ENCODE measurements around the gene LRRFIP1. TPM values are rescaled to one million over a fixed set of nuclear protein-coding genes. Genes with fewer than 3 reads are reported as not detected.
"Not testable (repeated sequence)": the region's sequence is repeated elsewhere in the genome, so short reads cannot be mapped to it uniquely, and the experiment has no call there.

The LRRFIP1 gene
- total RNA-seq, 1 donor from 2014 or later, result 33.6 TPM

DNA sequence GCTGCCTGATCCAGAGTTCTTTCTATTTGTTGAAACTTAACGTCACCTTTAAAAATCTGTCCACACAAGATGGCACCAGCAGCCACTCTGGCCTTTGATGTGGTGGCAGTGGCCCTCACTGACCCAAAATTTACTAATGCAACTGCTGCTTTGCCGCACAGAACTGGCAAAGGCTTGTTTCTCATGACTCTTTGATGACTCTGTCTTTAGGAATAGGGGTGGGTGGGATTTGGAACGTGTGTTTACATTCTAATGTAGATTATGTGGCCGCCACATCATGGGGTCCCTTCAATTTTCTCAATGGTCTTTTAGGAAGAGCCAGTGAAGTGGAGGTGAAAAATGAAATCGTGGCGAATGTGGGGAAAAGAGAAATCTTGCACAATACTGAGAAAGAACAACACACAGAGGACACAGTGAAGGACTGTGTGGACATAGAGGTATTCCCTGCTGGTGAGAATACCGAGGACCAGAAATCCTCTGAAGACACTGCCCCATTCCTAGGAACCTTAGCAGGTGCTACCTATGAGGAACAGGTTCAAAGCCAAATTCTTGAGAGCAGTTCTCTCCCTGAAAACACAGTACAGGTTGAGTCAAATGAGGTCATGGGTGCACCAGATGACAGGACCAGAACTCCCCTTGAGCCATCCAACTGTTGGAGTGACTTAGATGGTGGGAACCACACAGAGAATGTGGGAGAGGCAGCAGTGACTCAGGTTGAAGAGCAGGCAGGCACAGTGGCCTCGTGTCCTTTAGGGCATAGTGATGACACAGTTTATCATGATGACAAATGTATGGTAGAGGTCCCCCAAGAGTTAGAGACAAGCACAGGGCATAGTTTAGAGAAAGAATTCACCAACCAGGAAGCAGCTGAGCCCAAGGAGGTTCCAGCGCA lies 135.2 kb downstream of the LRRFIP1 start:
- ATAC-seq; DNase-seq (ENCODE audit: low spot score): not testable (repeated sequence)

DNA sequence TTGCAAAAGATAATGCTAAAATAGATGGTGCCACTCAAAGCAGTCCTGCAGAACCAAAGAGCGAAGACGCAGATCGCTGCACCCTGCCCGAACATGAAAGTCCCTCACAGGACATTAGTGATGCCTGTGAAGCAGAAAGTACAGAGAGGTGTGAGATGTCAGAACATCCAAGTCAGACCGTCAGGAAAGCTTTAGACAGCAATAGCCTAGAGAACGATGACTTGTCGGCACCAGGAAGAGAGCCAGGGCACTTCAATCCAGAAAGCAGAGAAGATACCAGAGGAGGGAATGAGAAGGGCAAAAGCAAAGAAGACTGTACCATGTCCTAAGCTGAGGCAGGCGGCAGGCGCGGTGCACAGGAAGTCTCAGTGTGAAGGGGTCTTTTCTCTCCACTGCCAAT lies 136.4 kb downstream of the LRRFIP1 start:
- no peak for DNase-seq (ENCODE audit: low spot score)
- ATAC-seq, result no peak

DNA sequence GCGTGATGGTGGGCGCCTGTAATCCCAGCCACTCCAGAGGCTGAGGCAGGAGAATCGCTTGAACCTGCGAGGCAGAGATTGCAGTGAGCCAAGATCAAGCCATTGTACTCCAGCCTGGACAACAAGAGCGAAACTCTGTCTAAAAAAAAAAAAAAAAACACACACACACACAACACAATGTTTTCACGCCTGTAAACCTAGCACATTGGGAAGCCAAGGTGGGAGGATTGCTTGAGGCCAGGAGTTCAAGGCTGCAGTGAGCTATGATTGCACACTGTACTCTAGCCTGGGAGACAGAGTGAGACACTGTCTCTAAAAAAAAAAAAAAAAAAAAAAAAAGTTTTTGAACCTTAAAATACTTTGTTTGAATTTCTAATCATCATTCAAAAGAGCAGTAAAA lies 137.7 kb downstream of the LRRFIP1 start:
- ATAC-seq; DNase-seq (ENCODE audit: low spot score): not testable (repeated sequence)

DNA sequence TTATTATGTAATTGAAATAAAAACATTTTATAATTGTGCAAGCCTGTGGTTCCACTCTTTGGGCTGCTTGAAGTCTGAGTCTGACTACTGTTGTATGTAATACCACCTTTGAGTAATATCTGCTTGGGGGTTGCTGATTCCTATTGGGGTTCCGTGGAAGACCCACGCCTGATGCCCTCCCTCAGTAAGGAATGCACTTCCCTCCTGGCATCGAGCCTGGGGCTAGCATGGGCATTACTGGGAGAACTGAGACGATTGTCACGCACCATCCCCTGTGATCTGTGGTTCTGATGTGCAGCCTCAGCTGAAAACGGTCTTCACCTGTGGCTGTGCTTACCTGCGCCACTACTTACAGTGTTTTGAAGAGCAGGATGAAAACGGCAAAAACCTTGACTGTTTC lies 138.5 kb downstream of the LRRFIP1 start:
- no peak for ATAC-seq
- DNase-seq (ENCODE audit: low spot score), result no peak

DNA sequence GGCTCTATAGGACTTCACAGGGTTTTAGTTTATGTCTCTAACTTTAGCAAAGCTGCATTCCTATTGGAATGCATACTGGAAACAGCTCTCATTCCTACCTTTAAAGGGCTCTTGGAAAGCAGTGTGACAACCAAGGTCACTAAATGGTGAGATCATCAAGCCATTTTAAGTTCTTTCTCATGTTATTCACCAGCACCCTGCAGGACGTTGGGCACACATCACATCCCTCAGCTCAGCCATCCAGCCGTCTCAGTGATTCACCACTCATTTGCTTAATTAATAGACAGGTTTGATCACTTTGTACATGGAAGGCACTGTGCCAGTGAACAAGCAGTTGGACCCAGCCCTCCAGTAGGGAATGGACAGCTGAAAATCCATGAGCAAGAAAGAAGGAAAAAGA lies 139.0 kb downstream of the LRRFIP1 start:
- DNase-seq (ENCODE audit: low spot score) (no peak), ATAC-seq (no peak)

DNA sequence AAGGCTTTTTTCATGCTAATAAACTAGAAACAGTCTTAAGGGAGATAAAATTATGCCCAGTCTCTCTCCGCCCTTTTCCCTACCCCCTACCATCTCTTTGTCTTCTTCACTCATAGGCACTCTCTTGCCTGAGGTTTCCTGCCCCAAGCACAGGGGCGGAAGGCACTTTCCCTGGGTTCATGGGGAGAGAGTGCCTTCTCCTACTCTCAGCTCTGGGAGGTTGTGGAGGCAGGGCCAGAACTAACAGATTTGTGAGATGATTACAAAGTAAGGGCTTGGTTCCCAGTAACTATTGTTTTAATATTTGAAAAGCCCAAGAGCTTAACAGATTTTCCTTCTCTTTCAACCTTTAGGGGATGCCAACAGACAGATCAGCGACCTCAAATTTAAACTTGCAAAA lies 145.1 kb downstream of the LRRFIP1 start:
- ATAC-seq (no peak), DNase-seq (ENCODE audit: low spot score) (no peak)

DNA sequence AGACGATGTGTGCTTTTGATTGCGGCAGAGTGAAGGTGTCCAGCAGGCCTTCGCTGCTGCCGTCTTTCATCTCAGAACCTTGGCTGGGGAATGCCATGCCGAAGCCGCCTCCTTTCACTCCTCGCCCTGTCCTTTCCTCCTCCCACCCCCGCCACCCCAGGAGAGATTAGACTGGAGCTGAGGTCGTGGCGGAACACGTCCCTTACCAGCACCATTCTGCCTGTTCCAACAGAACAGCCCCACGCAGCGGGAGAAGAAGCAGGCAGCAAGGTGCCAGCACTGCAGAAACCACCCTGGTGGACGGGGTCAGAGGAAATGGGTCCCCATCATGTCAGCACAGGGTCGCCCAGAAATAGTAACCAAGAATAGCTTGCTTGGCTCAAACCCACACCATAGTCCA lies 146.4 kb downstream of the LRRFIP1 start:
- ATAC-seq (no peak), DNase-seq (ENCODE audit: low spot score) (no peak)

DNA sequence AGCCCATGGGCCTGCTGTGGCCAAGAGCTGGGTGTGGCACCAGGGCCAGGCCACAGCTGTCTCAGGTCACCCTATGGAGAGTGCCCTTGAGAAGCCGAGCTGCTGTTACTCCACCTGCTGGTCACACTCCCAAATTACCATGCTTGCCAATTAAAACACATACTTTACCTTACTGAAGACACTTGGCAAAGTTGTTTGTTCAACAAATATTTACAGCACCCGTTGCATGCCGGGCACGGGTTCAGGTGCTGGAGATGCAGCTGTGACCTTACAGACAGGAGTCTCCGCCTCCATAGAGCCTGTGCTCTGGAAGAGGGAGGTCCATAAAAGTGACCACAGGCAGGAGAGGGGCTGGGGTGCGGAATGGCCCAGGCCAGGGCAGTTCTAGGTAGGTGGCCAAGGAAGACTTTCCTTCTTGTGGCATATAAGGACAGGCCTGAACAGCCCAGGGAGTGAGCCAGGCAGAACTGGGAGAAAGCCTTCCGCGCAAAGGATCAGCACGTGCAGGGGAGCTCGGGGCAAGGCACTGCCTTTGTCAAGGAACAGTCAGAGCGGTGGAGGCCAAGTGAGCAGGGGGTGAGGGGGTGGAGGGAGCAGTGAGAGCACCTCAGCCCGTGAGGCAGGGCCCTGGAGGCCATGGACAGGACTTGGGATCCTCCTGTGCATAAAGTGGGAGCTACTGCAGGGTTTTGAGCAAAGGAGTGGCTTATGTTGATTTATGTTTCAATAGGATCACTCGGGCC lies 147.6 kb downstream of the LRRFIP1 start:
- ATAC-seq, result peak; percentile 96
- peak; percentile 75 for DNase-seq (ENCODE audit: low spot score)

DNA sequence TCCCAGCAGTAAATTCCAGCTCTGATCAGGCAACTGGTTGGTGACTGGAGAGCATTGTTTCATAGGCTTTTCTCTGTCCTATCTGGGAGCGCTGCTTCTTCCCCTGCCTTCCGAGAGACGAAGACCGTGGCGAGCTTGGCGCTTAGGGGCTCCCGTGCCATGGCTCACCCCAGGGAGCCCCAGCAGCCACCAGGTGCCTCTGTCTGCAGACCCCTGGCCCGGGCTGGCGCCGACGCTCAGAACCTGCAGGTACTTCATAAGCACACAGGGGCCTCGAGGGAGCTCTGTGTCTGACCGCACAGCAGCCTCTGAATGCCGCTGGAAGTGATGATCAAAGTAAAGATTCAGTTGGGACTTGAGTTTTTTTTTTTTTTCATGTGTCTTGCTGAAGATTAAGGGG lies 152.1 kb downstream of the LRRFIP1 start:
- DNase-seq (ENCODE audit: low spot score), result no peak
- no peak for ATAC-seq

DNA sequence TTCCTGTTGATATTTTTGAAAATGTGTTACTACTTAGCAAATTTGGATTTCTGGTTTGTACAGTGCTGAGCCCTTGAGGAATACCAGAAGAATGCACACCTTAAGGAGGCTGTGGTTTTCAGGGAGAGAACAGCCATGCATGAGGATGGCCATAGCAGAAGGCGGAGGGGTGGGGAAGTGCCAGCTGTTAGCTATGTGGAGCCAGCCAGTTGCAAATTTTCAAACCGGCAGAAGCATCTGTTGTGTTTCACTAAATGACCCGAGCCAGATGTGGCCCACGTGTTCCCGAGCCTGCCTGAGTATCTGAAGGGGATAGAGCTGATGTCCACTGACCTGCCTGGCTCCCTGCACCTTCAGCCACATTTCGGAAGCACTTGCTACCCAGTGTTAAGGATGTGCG lies 154.8 kb downstream of the LRRFIP1 start:
- no peak for DNase-seq (ENCODE audit: low spot score)
- no peak for ATAC-seq

DNA sequence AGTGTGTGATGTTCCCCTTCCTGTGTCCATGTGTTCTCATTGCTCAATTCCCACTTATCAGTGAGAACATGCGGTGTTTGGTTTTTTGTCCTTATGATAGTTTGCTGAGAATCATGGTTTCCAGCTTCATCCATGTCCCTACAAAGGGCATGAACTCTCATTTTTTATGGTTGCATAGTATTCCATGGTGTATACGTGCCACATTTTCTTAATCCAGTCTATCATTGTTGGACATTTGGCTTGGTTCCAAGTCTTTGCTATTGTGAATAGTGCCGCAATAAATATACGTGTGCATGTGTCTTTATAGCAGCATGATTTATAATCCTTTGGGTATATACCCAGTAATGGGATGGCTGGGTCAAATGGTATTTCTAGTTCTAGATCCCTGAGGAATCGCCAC lies 156.3 kb downstream of the LRRFIP1 start:
- not testable (repeated sequence) for ATAC-seq; DNase-seq (ENCODE audit: low spot score)

DNA sequence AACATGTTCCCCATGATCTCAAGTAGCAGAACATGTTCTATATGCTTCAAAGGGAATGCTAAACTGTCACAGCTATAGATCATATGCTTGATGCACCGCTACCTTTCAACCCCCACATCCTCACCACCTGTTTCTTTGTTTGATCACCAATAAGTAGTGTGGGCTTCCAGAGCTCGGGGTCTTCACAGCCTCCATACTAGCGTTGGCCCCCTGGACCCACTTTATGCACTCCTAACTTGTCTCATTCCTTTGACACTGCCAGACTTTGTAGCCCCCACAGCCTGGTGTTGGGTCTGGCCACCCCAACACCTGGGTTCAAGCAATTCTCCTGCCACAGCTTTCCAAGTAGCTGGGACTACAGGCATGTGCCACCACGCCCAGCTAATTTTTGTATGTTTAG lies 159.5 kb downstream of the LRRFIP1 start:
- DNase-seq (ENCODE audit: low spot score) (no peak), ATAC-seq (no peak)

DNA sequence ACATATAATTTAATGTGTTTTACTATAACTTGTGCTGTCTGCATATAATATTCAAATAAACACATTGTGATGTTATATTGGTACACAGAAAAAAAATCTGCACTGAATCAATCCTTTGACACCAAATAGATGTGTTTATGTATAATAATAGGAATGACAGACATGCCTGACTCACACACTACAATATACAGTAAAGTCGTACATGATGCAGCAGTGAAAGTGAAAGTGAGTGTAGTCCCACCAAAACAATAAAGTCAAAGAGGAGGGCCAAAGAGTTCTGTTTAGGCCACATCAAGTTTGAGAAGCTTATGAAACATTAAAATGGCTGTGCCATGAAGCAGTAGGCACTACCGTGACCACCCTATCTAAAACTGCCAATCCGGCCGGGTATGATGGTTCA lies 163.0 kb downstream of the LRRFIP1 start:
- ATAC-seq (no peak), DNase-seq (ENCODE audit: low spot score) (no peak)

DNA sequence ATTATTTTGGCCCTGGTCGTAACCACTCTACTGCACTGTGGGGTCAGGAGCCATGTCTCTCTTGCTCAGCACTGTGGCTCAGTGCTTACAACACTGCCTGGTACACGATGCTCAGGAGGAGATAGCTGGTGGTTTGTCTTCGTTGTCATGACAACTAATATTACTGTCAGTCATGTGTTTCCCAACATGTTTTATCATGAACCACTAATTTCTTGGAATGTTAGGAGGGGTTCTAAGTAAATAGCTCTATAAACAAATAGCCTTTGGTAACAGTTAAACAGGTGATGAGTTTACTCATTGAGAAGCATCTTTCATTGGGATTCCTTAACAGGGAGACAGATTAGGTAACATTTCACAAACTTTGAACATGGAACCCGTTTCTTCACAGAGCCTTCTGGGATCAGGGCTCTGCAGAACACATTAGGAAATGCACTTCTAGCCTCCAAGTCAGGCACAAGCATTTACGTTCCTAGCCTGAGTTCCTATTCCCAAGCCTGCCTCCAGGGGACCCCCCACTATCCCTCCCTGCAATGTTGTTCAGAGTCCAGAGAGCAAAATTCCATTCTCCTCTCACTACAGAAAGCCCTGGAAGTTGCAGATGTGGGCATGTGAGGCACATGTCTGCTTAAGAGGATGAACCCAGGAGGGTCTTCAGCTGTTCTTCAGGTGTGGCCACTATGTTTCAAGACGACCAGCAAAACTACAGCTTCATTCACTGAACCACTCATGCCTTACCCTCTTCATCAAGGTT lies 164.8 kb downstream of the LRRFIP1 start:
- ATAC-seq (no peak), DNase-seq (ENCODE audit: low spot score) (no peak)

DNA sequence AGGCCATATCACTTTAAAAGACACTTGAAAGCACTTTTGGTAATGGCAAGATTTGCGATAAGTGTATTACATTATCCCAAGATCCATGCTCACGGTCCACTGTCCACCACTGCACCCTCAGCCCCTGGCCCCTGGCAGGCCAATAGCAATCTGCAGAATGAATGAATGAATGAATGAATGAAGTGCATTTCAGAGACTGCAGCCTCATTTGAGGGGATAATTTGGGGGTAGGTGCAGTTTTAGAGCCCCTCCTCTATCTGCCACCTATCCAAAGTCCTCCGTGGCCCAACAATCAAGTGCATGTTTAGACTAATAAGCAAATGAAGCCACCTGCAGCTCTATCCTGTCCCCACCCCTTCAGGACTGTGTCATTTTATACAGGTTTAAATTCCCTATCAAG lies 169.9 kb downstream of the LRRFIP1 start:
- ATAC-seq (no peak), DNase-seq (ENCODE audit: low spot score) (no peak)

DNA sequence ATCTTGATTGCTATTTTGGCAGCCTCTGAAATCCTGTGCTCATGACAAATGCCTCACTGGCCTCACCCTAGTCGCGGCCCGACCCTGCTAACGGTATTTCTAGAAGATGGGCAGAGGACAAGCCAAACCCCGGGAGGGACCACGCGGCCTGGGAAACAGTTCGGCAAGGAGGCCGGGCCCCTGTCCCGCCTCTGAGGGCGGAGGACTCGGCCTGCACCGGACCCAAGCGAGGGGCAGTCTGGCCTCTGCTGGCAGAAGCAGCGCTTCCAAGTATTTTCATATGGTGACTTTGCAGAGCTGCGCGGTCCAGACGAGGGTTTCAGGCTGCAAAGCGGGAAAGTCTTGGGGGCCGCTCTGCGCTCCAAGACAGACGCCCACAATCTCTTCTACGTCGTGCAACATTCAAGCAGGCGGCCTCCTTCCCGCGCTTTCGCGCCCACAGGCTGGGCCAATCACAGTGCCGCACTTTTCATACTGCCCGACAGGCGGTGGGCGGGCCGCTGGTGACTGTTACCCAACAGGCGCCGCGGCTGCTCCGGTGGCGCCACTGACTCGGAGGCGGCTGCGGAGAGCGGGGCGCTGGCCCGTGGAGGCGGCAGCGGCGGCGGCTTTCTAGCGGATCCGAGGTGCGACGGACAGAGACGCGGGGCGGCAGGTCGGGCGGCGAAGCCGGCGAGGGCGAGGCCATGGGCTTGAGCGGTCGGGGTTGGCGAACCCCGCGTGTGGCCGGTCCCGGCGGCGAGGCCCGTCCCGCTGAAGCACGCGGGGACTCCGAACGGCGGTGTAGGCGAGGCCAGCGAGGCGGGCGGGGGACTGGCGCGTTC lies 171.1 kb downstream of the LRRFIP1 start, which contains the start of gene RBM44:
Gene RBM44, plus strand, starts transcription at position 544 of the 824 bp plus-strand sequence. CDS start 14,831 bp downstream, outside the sequence.
- DNase-seq (ENCODE audit: low spot score) (no peak), ATAC-seq (no peak)

DNA sequence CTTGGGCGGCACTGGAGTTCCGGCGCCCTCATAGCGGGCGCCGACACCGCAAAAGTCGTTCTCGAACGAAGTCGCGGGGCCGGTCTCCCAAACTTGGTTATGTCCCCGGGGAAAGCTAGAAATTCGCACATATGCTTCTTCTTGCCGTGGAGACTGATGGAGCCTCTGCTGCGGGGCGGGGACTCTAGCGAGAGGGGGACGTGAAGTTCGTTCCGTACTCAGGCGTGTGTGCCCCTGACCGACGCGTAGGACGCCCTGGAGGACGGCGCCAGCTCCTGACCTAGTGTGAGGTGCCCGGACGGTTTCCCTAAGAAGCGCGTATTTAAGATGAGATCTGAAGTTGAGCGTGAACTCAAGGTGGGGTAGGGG lies 171.7 kb downstream of the LRRFIP1 start:
- DNase-seq (ENCODE audit: low spot score) (no peak), ATAC-seq (no peak)

DNA sequence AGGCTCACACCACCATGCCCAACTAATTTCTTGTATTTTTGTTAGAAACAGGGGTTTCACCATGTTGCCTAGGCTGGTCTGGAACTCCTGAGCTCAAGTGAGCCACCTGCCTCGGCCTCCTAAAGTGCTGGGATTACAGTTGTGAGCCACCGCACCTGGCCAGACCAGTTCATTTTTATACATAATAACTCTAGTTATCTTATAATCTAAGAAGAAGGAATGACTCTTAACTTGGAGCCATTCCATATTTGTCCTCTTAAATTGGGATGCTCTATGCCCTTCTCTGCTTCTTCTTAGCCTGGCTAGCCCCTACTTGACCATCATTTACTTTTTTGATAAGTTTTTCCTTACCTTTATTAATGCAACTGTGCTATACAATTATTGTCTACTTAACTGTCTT lies 174.1 kb downstream of the LRRFIP1 start:
- no peak for DNase-seq (ENCODE audit: low spot score)
- ATAC-seq, result no peak

DNA sequence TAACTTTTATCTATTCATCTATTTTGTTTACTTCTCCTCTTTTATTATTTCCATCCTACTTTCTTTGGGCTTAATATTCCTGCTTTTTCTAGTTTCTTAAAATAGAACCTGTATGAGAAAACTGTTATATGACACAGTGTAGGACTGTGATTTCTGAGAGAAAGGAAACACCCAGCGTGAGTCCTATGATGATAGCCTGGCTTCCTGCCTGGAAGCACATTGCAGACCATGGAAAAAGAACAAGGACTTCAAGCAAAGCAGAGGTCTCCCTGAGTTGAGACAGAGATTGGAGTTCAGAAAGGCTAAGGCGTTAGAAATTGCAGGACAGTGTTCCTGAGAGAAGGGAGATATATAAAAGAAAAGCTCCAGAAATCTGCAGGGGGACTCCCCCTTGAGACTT lies 178.9 kb downstream of the LRRFIP1 start:
- ATAC-seq (no peak), DNase-seq (ENCODE audit: low spot score) (no peak)

DNA sequence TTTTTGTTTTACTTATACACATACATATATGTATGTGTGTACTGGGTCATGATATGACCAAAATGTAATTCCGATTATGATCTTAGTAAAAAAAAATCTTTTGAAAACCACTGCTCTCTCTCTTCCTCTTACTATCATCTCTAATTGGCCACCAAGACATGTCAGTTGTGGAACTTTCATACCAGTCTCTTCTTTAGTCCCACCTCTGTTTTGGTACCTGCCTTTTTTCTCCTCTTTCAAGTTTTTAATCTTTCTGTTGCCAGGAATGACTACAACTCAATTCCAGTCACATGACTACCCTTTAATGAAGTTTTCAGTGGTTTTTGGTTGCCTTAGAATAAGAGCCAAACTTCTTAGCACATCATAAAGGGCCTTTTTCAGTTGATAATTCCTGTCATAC lies 188.2 kb downstream of the LRRFIP1 start:
- ATAC-seq, result no peak
- DNase-seq (ENCODE audit: low spot score), result no peak

DNA sequence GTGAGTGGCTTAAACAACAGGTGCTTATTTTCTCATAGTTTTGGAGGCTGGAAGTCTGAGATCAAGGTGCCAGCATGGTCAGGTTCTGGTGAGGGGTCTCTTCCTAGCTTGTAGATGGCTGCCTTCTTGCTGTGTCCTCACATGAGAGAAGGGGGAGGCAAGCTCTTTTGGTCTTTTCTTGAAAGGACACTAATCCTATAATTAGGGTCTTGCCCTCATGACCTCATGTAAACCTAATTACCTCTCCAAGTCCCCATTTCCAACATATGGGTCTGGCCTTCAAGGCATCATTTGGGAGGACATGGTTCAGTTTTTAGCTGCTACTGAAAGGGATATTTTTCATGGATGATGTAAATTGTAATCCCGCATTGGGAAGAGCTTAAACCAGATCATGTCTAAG lies 189.1 kb downstream of the LRRFIP1 start:
- ATAC-seq, result no peak
- no peak for DNase-seq (ENCODE audit: low spot score)

All from left lobe of liver (tissue), 2 donors.